ENCODE data around the gene CCDC186.

Gene CCDC186

DNA sequence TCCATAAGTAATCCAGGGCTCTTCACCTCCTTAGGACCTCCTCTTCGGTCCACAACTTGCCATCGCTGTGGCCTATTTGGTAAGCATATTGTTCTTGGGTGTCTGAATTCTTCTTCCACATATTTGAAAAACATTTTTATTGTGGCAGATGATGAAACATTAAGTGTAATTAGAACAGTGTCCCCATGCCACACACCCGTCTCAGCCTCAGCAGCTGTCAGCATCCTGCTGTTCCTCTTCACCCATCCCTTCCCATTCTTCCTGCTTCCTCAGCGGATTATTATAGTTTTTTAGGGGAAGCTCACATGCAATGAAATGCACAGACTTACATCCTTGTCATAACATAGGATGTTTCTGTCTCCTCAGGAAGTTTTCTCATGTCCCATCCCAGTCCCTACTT, 25.2 kb upstream of the CCDC186 start:
- 92 to 93% methylated on average over 4 of the region's 4 CpGs for WGBS, 2 experiments

DNA sequence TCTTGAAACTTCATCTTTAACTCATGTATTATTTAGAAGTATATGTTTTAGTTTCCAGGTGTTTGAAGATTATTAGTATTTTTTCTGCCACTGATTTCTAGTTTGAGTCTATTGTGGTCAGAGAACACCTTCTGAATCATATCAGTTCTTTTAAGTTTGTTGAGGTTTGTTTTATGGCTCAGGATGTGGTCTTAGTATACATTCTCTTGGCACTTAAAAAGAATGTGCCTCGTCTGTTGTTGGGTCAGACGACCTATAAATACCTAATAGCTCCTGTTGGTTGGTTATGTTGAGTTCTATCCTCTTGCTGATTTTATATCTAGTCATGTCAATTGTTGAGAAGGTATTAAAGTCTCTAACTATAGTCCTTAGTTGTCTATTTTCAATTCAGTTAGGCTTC, 21.1 kb upstream of the CCDC186 start:
- H3K36me3 ChIP-seq (ENCODE audit: control insufficient read depth, insufficient read depth, low read length): no peaks in the 10 kb centered on the region
- H3K27ac ChIP-seq (ENCODE audit: insufficient read depth, low read depth, low read length, poor library complexity, severe bottlenecking): no peak overlapping the region
- H3K27me3 ChIP-seq (ENCODE audit: control insufficient read depth, insufficient read depth, low read length, poor library complexity, severe bottlenecking): no peaks in the 10 kb centered on the region
- H3K9me3 ChIP-seq (ENCODE audit: control insufficient read depth, low read length): no peaks in the 10 kb centered on the region
- no peaks in the 10 kb centered on the region for H3K4me1 ChIP-seq (ENCODE audit: control insufficient read depth, insufficient read depth, low read length)
- WGBS, 2 experiments: 92 to 94% methylated on average over 2 of the region's 2 CpGs
- H3K4me3 ChIP-seq (ENCODE audit: insufficient read depth, low read depth, low read length): no peak overlapping the region

More for the DNA sequence above, 25.2 kb upstream of the CCDC186 start:
- Histone ChIP-seq H3K27ac (ENCODE audit: insufficient read depth, low read depth, low read length, poor library complexity, severe bottlenecking) (no peak overlapping the region), H3K9me3 (ENCODE audit: control insufficient read depth, low read length) (no peaks in the 10 kb centered on the region), H3K4me1 (ENCODE audit: control insufficient read depth, insufficient read depth, low read length) (no peaks in the 10 kb centered on the region), H3K27me3 (ENCODE audit: control insufficient read depth, insufficient read depth, low read length, poor library complexity, severe bottlenecking) (no peaks in the 10 kb centered on the region), H3K4me3 (ENCODE audit: insufficient read depth, low read depth, low read length) (no peak overlapping the region), H3K36me3 (ENCODE audit: control insufficient read depth, insufficient read depth, low read length) (no peaks in the 10 kb centered on the region)

DNA sequence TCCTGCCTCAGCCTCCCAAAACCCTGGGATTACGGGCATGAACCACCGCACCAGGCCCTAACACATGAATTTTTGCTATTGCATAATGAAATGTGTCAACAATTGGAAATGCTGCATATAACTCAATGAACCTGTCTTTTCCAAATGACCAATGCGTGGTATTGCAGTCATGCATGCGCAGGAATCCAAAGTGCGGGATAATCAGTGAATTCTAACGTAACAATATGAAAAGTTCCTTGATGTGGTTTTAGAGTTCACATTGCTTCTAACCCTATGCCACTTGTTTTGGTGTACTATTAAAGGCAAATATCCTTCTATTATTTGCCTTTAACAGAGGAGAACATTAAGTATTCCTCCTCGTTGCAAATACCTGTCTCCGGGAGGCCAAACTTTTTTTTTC, 15.7 kb upstream of the CCDC186 start:
- Histone ChIP-seq H3K27ac (ENCODE audit: insufficient read depth, low read depth, low read length, poor library complexity, severe bottlenecking) (no peak overlapping the region), H3K9me3 (ENCODE audit: control insufficient read depth, low read length) (no peaks in the 10 kb centered on the region), H3K36me3 (ENCODE audit: control insufficient read depth, insufficient read depth, low read length) (no peaks in the 10 kb centered on the region), H3K27me3 (ENCODE audit: control insufficient read depth, insufficient read depth, low read length, poor library complexity, severe bottlenecking) (no peaks in the 10 kb centered on the region), H3K4me1 (ENCODE audit: control insufficient read depth, insufficient read depth, low read length) (no peaks in the 10 kb centered on the region), H3K4me3 (ENCODE audit: insufficient read depth, low read depth, low read length) (no peak overlapping the region)
- WGBS, 2 experiments: 93 to 95% methylated on average over 8 of the region's 8 CpGs

DNA sequence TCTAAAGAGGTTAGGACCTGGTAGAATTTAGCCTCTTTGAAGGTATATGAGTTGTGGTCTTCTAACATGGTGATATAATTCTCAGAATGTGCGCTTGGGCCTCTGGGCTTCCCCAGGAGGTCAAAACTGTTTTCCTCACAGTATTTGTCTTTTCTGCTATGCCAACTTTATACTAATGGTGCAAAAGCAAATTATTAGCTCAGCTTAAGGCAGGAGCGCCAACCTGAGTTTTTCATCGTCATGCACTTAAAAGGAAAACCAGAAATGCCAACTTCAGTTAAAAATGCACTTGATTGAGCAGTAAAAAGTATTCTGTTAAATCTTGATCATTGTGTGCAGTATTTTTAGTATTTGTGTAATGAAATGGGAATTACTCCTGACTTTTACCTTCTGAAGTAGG, 14.9 kb upstream of the CCDC186 start:
- H3K4me1 ChIP-seq (ENCODE audit: control insufficient read depth, insufficient read depth, low read length): no peaks in the 10 kb centered on the region
- no peaks in the 10 kb centered on the region for H3K9me3 ChIP-seq (ENCODE audit: control insufficient read depth, low read length)
- no peaks in the 10 kb centered on the region for H3K36me3 ChIP-seq (ENCODE audit: control insufficient read depth, insufficient read depth, low read length)
- no peaks in the 10 kb centered on the region for H3K27me3 ChIP-seq (ENCODE audit: control insufficient read depth, insufficient read depth, low read length, poor library complexity, severe bottlenecking)
- H3K4me3 ChIP-seq (ENCODE audit: insufficient read depth, low read depth, low read length): no peak overlapping the region
- no peak overlapping the region for H3K27ac ChIP-seq (ENCODE audit: insufficient read depth, low read depth, low read length, poor library complexity, severe bottlenecking)
- 97% methylated on average over 3 of the region's 3 CpGs for WGBS, 2 experiments

DNA sequence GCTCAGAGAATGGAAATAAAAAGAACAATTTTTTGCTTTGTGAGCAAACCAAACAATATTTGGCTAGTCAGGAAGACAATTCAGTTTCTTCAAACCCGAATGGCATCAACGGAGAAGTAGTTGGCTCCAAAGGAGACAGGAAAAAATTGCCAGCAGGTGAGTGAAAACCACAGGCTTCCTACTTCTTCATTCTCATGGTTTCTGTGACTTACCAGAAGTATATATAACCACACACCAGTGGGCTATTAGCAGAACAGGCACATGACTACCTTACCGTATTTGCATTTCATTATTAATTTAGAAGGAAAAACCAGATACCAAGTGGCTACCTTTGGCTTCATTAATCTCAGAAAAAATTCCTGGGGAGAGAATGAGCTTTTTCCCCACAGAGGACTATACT, 14.0 kb upstream of the CCDC186 start:
- Histone ChIP-seq H3K4me3 (ENCODE audit: insufficient read depth, low read depth, low read length) (no peak overlapping the region), H3K4me1 (ENCODE audit: control insufficient read depth, insufficient read depth, low read length) (no peaks in the 10 kb centered on the region), H3K36me3 (ENCODE audit: control insufficient read depth, insufficient read depth, low read length) (no peaks in the 10 kb centered on the region), H3K9me3 (ENCODE audit: control insufficient read depth, low read length) (no peaks in the 10 kb centered on the region), H3K27ac (ENCODE audit: insufficient read depth, low read depth, low read length, poor library complexity, severe bottlenecking) (no peak overlapping the region), H3K27me3 (ENCODE audit: control insufficient read depth, insufficient read depth, low read length, poor library complexity, severe bottlenecking) (no peaks in the 10 kb centered on the region)
- 95 to 96% methylated on average over 2 to 3 of the region's 3 CpGs for WGBS, 2 experiments

DNA sequence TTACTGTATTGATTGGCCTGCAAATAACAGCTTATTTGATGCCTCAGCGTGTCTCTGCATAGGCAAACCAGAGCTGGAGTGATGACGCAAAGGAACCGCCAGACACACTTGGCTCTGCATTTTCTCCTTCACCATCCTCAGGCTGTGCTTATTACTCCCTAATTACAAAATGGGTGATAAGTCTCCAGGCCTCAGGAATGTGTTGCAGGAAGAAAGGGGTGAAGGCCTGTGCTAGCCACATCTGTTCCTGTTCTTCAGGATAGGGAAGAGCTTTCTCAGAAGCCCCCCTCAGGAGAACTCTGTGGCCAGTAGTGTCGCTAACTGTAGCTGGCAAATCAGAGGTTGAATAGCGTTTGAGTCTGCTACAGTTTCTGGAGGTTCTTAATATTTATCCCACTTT, 10.3 kb upstream of the CCDC186 start:
- Histone ChIP-seq H3K27ac (ENCODE audit: insufficient read depth, low read depth, low read length, poor library complexity, severe bottlenecking) (no peak overlapping the region), H3K4me1 (ENCODE audit: control insufficient read depth, insufficient read depth, low read length) (no peaks in the 10 kb centered on the region), H3K36me3 (ENCODE audit: control insufficient read depth, insufficient read depth, low read length) (no peaks in the 10 kb centered on the region), H3K9me3 (ENCODE audit: control insufficient read depth, low read length) (no peaks in the 10 kb centered on the region), H3K27me3 (ENCODE audit: control insufficient read depth, insufficient read depth, low read length, poor library complexity, severe bottlenecking) (no peaks in the 10 kb centered on the region), H3K4me3 (ENCODE audit: insufficient read depth, low read depth, low read length) (no peak overlapping the region)
- WGBS, 2 experiments: 93 to 94% methylated on average over 5 of the region's 5 CpGs

DNA sequence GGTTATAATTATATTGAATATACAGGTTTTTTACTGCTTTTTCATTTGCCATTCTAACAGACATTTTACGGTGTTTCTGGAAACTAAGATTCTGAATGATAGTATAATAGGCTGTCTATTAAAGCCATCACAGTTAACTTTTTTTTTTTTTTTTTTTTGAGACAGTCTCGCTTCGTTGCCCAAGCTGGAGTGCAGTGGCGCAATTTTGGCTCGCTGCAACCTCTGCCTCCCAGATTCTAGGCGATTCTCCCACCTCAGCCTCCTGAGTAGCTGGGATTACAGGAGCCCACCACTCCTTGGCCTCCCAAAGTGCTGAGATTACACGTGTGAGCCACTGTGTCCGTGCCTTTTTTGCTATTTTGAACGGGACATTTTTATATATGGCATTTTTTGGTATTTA, 9.6 kb upstream of the CCDC186 start:
- H3K4me3 ChIP-seq (ENCODE audit: insufficient read depth, low read depth, low read length): no peak overlapping the region
- H3K27ac ChIP-seq (ENCODE audit: insufficient read depth, low read depth, low read length, poor library complexity, severe bottlenecking): no peak overlapping the region
- H3K36me3 ChIP-seq (ENCODE audit: control insufficient read depth, insufficient read depth, low read length): no peaks in the 10 kb centered on the region
- no peaks in the 10 kb centered on the region for H3K27me3 ChIP-seq (ENCODE audit: control insufficient read depth, insufficient read depth, low read length, poor library complexity, severe bottlenecking)
- no peaks in the 10 kb centered on the region for H3K4me1 ChIP-seq (ENCODE audit: control insufficient read depth, insufficient read depth, low read length)
- WGBS, 2 experiments: 89 to 90% methylated on average over 8 to 9 of the region's 9 CpGs
- no peaks in the 10 kb centered on the region for H3K9me3 ChIP-seq (ENCODE audit: control insufficient read depth, low read length)

DNA sequence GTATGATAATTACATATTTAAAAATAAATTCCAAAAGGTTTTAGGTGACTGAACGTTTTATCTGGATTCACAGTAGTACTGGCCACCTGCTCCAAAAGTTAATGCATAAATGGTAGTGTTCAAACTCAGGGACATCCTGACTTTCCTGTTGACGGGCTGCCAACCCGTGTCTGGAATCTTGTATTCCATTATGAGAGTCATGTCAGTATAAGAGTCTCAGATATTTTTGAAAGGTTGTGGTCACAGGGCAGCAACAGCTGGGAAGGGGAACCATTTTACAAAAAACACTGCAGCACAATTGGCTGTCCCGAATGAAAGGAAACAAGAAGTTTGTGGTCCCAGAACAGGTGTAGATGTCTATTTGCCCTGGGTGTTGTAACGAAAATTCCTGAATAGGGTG, 8.0 kb upstream of the CCDC186 start:
- 85 to 86% methylated on average over 5 of the region's 5 CpGs for WGBS, 2 experiments
- no peak overlapping the region for H3K4me3 ChIP-seq (ENCODE audit: insufficient read depth, low read depth, low read length)

DNA sequence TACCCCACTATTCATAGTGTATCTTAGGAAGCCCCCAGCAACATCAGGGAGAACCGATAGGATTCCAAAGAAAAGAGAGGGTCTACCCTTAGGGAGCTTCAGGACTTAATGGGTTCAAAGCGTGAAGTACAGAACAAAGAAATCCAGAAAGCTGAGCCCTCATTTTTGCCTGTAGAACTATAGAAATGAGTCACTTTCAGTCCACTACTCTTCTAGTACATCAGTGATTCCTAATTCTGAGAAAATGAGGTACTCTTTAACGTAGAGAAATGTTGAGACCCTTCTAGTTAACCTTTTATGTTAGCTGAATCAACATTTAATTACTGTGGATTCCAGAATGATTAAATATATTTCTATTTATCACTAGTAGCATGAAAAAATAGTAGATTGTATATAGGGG, 6.9 kb upstream of the CCDC186 start:
- Histone ChIP-seq H3K27ac (ENCODE audit: insufficient read depth, low read depth, low read length, poor library complexity, severe bottlenecking) (no peak overlapping the region), H3K27me3 (ENCODE audit: control insufficient read depth, insufficient read depth, low read length, poor library complexity, severe bottlenecking) (peaks cover 3% of the 10 kb centered on the region), H3K4me1 (ENCODE audit: control insufficient read depth, insufficient read depth, low read length) (no peaks in the 10 kb centered on the region), H3K36me3 (ENCODE audit: control insufficient read depth, insufficient read depth, low read length) (no peaks in the 10 kb centered on the region), H3K9me3 (ENCODE audit: control insufficient read depth, low read length) (no peaks in the 10 kb centered on the region), H3K4me3 (ENCODE audit: insufficient read depth, low read depth, low read length) (no peak overlapping the region)
- 89 to 95% methylated on average over 2 of the region's 3 CpGs for WGBS, 2 experiments

More for the DNA sequence above, 8.0 kb upstream of the CCDC186 start:
- Histone ChIP-seq H3K9me3 (ENCODE audit: control insufficient read depth, low read length) (no peaks in the 10 kb centered on the region), H3K27ac (ENCODE audit: insufficient read depth, low read depth, low read length, poor library complexity, severe bottlenecking) (no peak overlapping the region), H3K27me3 (ENCODE audit: control insufficient read depth, insufficient read depth, low read length, poor library complexity, severe bottlenecking) (no peaks in the 10 kb centered on the region), H3K4me1 (ENCODE audit: control insufficient read depth, insufficient read depth, low read length) (no peaks in the 10 kb centered on the region), H3K36me3 (ENCODE audit: control insufficient read depth, insufficient read depth, low read length) (no peaks in the 10 kb centered on the region)

DNA sequence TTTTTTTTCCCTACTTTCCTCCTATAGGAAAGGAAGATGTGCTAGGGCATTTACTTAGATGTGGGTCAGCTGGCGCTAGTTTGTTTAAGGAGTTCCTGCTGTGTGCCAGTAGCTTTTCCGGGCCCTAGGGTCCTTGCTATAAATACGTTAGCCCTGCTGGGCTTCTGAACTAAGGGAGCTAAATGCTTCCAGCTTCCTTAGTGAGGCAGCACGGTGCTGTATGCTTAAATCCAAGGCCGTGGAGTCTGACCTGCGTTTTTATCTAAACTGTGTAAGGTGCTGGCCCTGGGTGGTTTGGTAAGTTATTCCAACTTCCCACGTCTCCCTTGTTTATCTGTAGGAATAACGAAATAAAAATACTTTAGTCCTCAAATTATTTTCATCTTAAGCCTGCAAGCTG, 5.7 kb upstream of the CCDC186 start:
- WGBS, 2 experiments: 73 to 75% methylated on average over 6 to 7 of the region's 8 CpGs
- Histone ChIP-seq H3K4me1 (ENCODE audit: control insufficient read depth, insufficient read depth, low read length) (no peaks in the 10 kb centered on the region), H3K4me3 (ENCODE audit: insufficient read depth, low read depth, low read length) (no peak overlapping the region), H3K27me3 (ENCODE audit: control insufficient read depth, insufficient read depth, low read length, poor library complexity, severe bottlenecking) (peaks cover 13% of the 10 kb centered on the region), H3K27ac (ENCODE audit: insufficient read depth, low read depth, low read length, poor library complexity, severe bottlenecking) (no peak overlapping the region), H3K36me3 (ENCODE audit: control insufficient read depth, insufficient read depth, low read length) (no peaks in the 10 kb centered on the region), H3K9me3 (ENCODE audit: control insufficient read depth, low read length) (no peaks in the 10 kb centered on the region)

DNA sequence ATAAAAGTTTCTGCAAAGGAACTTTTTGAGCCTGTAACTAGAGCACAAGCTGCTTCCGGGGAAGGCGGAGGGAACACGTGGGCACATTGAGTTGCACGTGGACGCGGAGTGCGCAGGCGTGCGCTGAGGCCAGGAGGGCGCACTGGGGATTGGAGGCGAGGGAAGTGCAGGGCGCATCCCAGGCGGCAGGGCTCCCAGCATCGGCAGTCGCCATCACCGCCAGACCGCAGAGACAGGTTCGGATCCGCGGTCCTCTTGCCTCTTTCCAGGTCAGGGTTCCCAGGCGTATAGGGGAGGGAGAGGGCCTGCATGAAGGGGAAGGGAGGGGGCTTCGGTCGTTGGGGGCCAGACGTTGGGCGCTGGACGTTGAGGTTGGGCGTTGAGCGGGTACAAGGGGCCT, 5.1 kb upstream of the CCDC186 start, which contains the start of gene TDRD1:
TSS of gene TDRD1 (plus strand) at position 206 of the 400 bp plus-strand sequence. CDS start 8,479 bp downstream, outside the sequence.
- Histone ChIP-seq H3K4me1 (ENCODE audit: control insufficient read depth, insufficient read depth, low read length) (no peaks in the 10 kb centered on the region), H3K27me3 (ENCODE audit: control insufficient read depth, insufficient read depth, low read length, poor library complexity, severe bottlenecking) (peaks cover 16% of the 10 kb centered on the region), H3K4me3 (ENCODE audit: insufficient read depth, low read depth, low read length) (no peak within 1 kb of the TSS), H3K36me3 (ENCODE audit: control insufficient read depth, insufficient read depth, low read length) (no peaks in the 10 kb centered on the region), H3K27ac (ENCODE audit: insufficient read depth, low read depth, low read length, poor library complexity, severe bottlenecking) (no peak within 1 kb of the TSS), H3K9me3 (ENCODE audit: control insufficient read depth, low read length) (no peaks in the 10 kb centered on the region)
- 92 to 93% methylated on average over 28 of the region's 28 CpGs for WGBS, 2 experiments
